ENCODE results near the gene MTIF2. TPM values are rescaled to one million over a fixed set of nuclear protein-coding genes. Genes with fewer than 3 reads are reported as not detected.

The MTIF2 gene
- polyA plus RNA-seq (2011; rRNA removed) (55.3 and 91.6 TPM in 2 replicates), polyA plus RNA-seq (2017; fragmentation: RNase III; extraction: RNeasy Plus Mini Kit Qiagen cat#74134 plus additional on column Dnase treatment) (47.2 to 54.1 TPM (median 48.7 TPM) in 3 replicates), polyA minus RNA-seq (2011; rRNA and poly(A)+ RNA removed) (45.4 TPM in 2 replicates)
- polyA plus RNA-seq (2012; cell fraction: cytosol; rRNA removed): 19.6 and 21.6 TPM in 2 replicates
- polyA plus RNA-seq (2012; cell fraction: nucleus; rRNA removed): 18.6 and 20.7 TPM in 2 replicates

GRCh38 chr2:55268907-55269644, at the start of gene MTIF2:
TSS of gene MTIF2 (minus strand) at chr2:55269231. CDS start at chr2:55263858, 5,373 bp downstream.
- DNase-seq (ENCODE audit: low read depth in 1 of 2, low spot score in 1 of 2) (peak; percentile 95 to 97), FAIRE-seq (no peak), ATAC-seq (peak; percentile 99 to 100)
- Histone ChIP-seq H3K4me1 (peaks cover 10% of the 10 kb centered on the region; the same call in 2 of the 3 replicates), H3K4me2 (peak within 1 kb of the TSS; percentile 93), H3K9me3 (no peaks in the 10 kb centered on the region), H3K4me3 (peak within 1 kb of the TSS; percentile 82), H3K27ac (peak within 1 kb of the TSS; percentile 85 to 88)
- 3% methylated on average over 43 of the region's 43 CpGs for WGBS (ENCODE audit: missing lambda C conversion rate)
- CTCF ChIA-PET: interaction anchor here (0.9 to 1.3 kb wide), 3 partner anchors 13 to 220 kb away, joined by 3 read pairs; no protein-coding TSS in a partner anchor
- POLR2A ChIA-PET: interaction anchor here (0.6 to 1.5 kb wide), 4 partner anchors 13 to 424 kb away, joined by 4 to 7 read pairs (median 5); partner anchors contain the start of genes CCDC88A, CLHC1 and RPS27A
- TF ChIP-seq HOXA7 (CRISPR knock-in tag; IDR thresholded peaks at IDR 0.05) (0 out of 2 replicates have a peak, but pooled peaks have one; percentile 32), JUN (IDR thresholded peaks at IDR 0.05) (peak; percentile 94 to 98), ZSCAN20 (CRISPR knock-in tag; IDR thresholded peaks at IDR 0.05) (0 out of 2 replicates have a peak, but pooled peaks have one; percentile 61), SMC3 (IDR thresholded peaks at IDR 0.05) (peak; percentile 21; the same call in 2 of the 3 replicates), CHD4 (IDR thresholded peaks at IDR 0.05; ENCODE audit: borderline replicate concordance) (no peak), CEBPB (IDR thresholded peaks at IDR 0.05) (peak in 1 of 2 experiments; percentile 44; a peak in 1 of 4 replicates), EP300 (IDR thresholded peaks at IDR 0.05) (no peak), PBX3 (IDR thresholded peaks at IDR 0.05) (peak; percentile 71; the same call in 1 of the 2 replicates), ZC3H11A (IDR thresholded peaks at IDR 0.05) (no peak; the same call in 1 of the 2 replicates), HMGXB4 (CRISPR knock-in tag; IDR thresholded peaks at IDR 0.05; ENCODE audit: borderline replicate concordance) (no peak), KDM5A (IDR thresholded peaks at IDR 0.05) (peak; percentile 91), NPAS2 (CRISPR knock-in tag; IDR thresholded peaks at IDR 0.05; ENCODE audit: borderline replicate concordance) (no peak), TFCP2L1 (CRISPR knock-in tag; IDR thresholded peaks at IDR 0.05) (0 out of 2 replicates have a peak, but pooled peaks have one; percentile 21), REST (IDR thresholded peaks at IDR 0.05) (0 out of 2 replicates have a peak, but pooled peaks have one; percentile 40), SREBF2 (IDR thresholded peaks at IDR 0.05) (no peak), NFE2L2 (conservative IDR thresholded peaks at IDR 0.05; ENCODE audit: low read length) (no peak), FOSB (CRISPR knock-in tag; IDR thresholded peaks at IDR 0.05) (0 out of 2 replicates have a peak, but pooled peaks have one; percentile 27), POLR2A (IDR thresholded peaks at IDR 0.05; ENCODE audit: low read length) (peak; percentile 95), PHF8 (IDR thresholded peaks at IDR 0.05; ENCODE audit: borderline replicate concordance, low read depth) (peak; percentile 88; the same call in 1 of the 2 replicates), RAD21 (conservative IDR thresholded peaks at IDR 0.05 in 1 of 2, IDR thresholded peaks at IDR 0.05 in 1 of 2) (0 out of 5 replicates have a peak, but pooled peaks of 1 of the 2 experiments have one; percentile 9), KDM1A (IDR thresholded peaks at IDR 0.05; ENCODE audit: low read depth) (no peak), BCL3 (IDR thresholded peaks at IDR 0.05) (peak; percentile 96), RARB (CRISPR knock-in tag; IDR thresholded peaks at IDR 0.05) (no peak), RFX5 (IDR thresholded peaks at IDR 0.05) (peak; percentile 44; the same call in 1 of the 2 replicates), ESRRA (IDR thresholded peaks at IDR 0.05; ENCODE audit: borderline replicate concordance, low read length) (peak; percentile 67), EHMT2 (IDR thresholded peaks at IDR 0.05; ENCODE audit: low read depth) (no peak), MAFK (IDR thresholded peaks at IDR 0.05; ENCODE audit: partially characterized antibody) (no peak), MYC (IDR thresholded peaks at IDR 0.05; ENCODE audit: borderline replicate concordance, low read length) (peak; percentile 70; the same call in 1 of the 2 replicates), ATOH8 (CRISPR knock-in tag; IDR thresholded peaks at IDR 0.05; ENCODE audit: low read depth) (peak; percentile 17; the same call in 1 of the 2 replicates)
